ENCODE data around the gene FNDC1.

DNA sequence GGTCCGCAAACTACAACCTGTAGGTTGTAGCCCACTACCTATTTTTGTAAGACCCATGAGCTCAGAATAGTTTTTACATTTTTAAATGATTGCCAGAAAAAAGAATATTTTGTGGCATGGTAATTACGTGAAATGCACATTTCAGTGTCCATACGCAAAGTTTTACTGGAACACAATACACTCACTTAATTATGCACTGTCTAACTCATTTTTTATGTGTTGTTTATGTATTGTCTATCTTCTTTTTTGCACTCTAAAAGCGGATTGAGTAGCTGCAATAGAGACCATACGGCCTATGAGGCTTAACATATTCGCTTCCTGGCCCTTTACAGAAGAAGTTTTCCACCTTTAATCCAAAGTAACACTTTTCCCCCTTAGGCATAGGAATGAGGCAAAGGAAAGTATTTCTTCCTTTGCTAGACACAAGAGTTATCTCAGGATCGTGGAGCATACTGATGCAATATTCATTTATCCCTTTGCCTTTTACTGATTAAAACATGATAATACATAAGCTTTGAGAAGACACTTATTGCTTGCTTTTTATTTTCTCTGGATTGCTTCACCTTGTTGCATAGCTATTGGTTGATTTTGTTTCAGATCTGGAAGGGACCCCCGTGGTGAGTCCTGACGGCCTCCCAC is 69.8 kb downstream of the FNDC1 start:
- TF ChIP-seq EZH2 (IDR thresholded peaks at IDR 0.05) (no peak), EZH2phosphoT487 (IDR thresholded peaks at IDR 0.05) (no peak)
- TF ChIP-seq, protein P1, sequence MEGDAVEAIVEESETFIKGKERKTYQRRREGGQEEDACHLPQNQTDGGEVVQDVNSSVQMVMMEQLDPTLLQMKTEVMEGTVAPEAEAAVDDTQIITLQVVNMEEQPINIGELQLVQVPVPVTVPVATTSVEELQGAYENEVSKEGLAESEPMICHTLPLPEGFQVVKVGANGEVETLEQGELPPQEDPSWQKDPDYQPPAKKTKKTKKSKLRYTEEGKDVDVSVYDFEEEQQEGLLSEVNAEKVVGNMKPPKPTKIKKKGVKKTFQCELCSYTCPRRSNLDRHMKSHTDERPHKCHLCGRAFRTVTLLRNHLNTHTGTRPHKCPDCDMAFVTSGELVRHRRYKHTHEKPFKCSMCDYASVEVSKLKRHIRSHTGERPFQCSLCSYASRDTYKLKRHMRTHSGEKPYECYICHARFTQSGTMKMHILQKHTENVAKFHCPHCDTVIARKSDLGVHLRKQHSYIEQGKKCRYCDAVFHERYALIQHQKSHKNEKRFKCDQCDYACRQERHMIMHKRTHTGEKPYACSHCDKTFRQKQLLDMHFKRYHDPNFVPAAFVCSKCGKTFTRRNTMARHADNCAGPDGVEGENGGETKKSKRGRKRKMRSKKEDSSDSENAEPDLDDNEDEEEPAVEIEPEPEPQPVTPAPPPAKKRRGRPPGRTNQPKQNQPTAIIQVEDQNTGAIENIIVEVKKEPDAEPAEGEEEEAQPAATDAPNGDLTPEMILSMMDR (IDR thresholded peaks at IDR 0.05) = no peak

All from neural progenitor cell (in vitro differentiated cells).